Stomach (tissue), 9 donors: ENCODE results near the gene MYO18B. TPM values are rescaled to one million over a fixed set of nuclear protein-coding genes. Genes with fewer than 3 reads are reported as not detected.

Source experiments
- DNase-seq, 2 donors: peaks; one replicate each; pipeline versions ENCODE4 v3.0.0 to v3.0.0-alpha.2; 2013 to 2019
- H3K27ac ChIP-seq, 5 donors: fragments of 200-600 bp in 4 of 5; sonication (generic) in 4 of 5; one replicate each; pipeline ENCODE4 v1.5.1; 2013 to 2019; ENCODE audit warnings: mild to moderate bottlenecking in 1 of 5, moderate library complexity in 1 of 5
- H3K27me3 ChIP-seq, 3 donors: fragments of 200-600 bp; sonication (generic); one replicate each; pipeline ENCODE4 v1.5.1; 2017 to 2019; ENCODE audit warnings: mixed run types in 1 of 3
- H3K36me3 ChIP-seq, 4 donors: fragments of 200-600 bp; sonication (generic); 1 replicate in 3 of 4; 2 replicates in 1 of 4; pipeline ENCODE4 v1.5.1; 2016 to 2019
- H3K4me1 ChIP-seq, 4 donors: fragments of 200-600 bp; sonication (generic); one replicate each; pipeline ENCODE4 v1.5.1; 2016 to 2019
- H3K4me3 ChIP-seq, 4 donors: fragments of 200-600 bp; sonication (generic) in 3 of 4; one replicate each; pipeline ENCODE4 v1.5.1; 2016 to 2019; ENCODE audit warnings: mild to moderate bottlenecking in 1 of 4
- H3K9me3 ChIP-seq, 4 donors: fragments of 200-600 bp; sonication (generic); one replicate each; pipeline ENCODE4 v1.5.1; 2016 to 2019
- CTCF ChIP-seq, 7 experiments: fragments of 450-650 bp in 4 of 7; fragments of 200-600 bp in 3 of 7; sonication (generic) in 3 of 7; IDR thresholded peaks; one replicate each; pipeline ENCODE4 v1.5.1; 2016 to 2019; ENCODE audit warnings: antibody characterized with exemption in 7 of 7, control low read depth in 2 of 7, mild to moderate bottlenecking in 1 of 7
- EP300 ChIP-seq: sonication (generic); formaldehyde crosslinking; IDR thresholded peaks from one replicate; pipeline ENCODE4 v1.6.1; 2017; ENCODE audit warnings: antibody characterized with exemption
- POLR2A ChIP-seq, 4 donors: fragments of 450-650 bp; IDR thresholded peaks; one replicate each; pipeline ENCODE4 v1.6.1; 2016; ENCODE audit warnings: antibody characterized with exemption in 4 of 4, control low read depth in 2 of 4, mild to moderate bottlenecking in 1 of 4, moderate library complexity in 1 of 4
- POLR2AphosphoS5 ChIP-seq, 3 donors: sonication (generic); formaldehyde crosslinking; IDR thresholded peaks; one replicate each; pipeline ENCODE4 v1.6.1; 2016; ENCODE audit warnings: antibody characterized with exemption in 3 of 3
- WGBS, 5 donors: extraction: QIAGEN DNeasy Blood & Tissue Kit in 3 of 5; methylation state at CpG; one replicate each; pipeline versions ENCODE4 v1.1.5 to v1.1.7; 2013 to 2018; 5-methylcytosine and 5-hydroxymethylcytosine counted together
- intact Hi-C: fragments of 100-400 bp; cut with DNase I; formaldehyde crosslinking; loops from one replicate; pipeline ENCODE4 v1.15.1; 2023; ENCODE audit warnings: low total_unique reads
- polyA plus RNA-seq, 3 donors: library from polyadenylated mRNA; stranded (reverse); fragments of 200-250 nt; gene quantifications; one replicate each; pipeline ENCODE4 v1.2.3, GENCODE V29; 2013
- total RNA-seq, 5 donors: library from RNA; depleted of rRNA; stranded (reverse); fragments of >200 nt; gene quantifications; one replicate each; pipeline versions ENCODE4 v1.1.0 to v1.2.3, GENCODE V29; 2014 to 2016
- donor health status: healthy with polysubstance abuse.
- donor health status: Bipolar disorder and iron deficiency.
- donor health status: healthy.

The MYO18B gene
- total and polyA plus RNA-seq, 8 donors: 0.31 to 7.6 (median 0.92) TPM; not detected in 1

GRCh38 chr22:25888399-25889054 lies 146.5 kb downstream of the MYO18B start:
- no peaks in the 10 kb centered on the region for H3K36me3 ChIP-seq
- DNase-seq: no peak
- H3K27me3 ChIP-seq: peaks cover 0 to 33% (median 3%) of the 10 kb centered on the region in 3 donors
- TF ChIP-seq POLR2A (IDR thresholded peaks at IDR 0.05) (no peak), EP300 (no peak), CTCF (IDR thresholded peaks at IDR 0.05) (no peak), POLR2AphosphoS5 (IDR thresholded peaks at IDR 0.05) (no peak)
- no peaks in the 10 kb centered on the region for H3K9me3 ChIP-seq
- H3K4me1 ChIP-seq: no peaks in the 10 kb centered on the region
- H3K4me3 ChIP-seq: no peak overlapping the region
- intact Hi-C loops: no loop called here
- 60 to 81% (median 68%) methylated on average over 5 of the region's 5 CpGs for WGBS, 5 donors
- H3K27ac ChIP-seq: no peak overlapping the region

- WGBS, 5 donors: 77 to 86% (median 82%) methylated on average over 10 of the region's 10 CpGs
- H3K9me3 ChIP-seq: no peaks in the 10 kb centered on the region
- H3K4me1 ChIP-seq: no peaks in the 10 kb centered on the region
- no peak for DNase-seq
- H3K27me3 ChIP-seq: peaks cover 0 to 34% (median 3%) of the 10 kb centered on the region in 3 donors
- H3K36me3 ChIP-seq: no peaks in the 10 kb centered on the region
- TF ChIP-seq CTCF (IDR thresholded peaks at IDR 0.05): no peak
- TF ChIP-seq POLR2AphosphoS5 (IDR thresholded peaks at IDR 0.05): no peak
- no peak for TF ChIP-seq POLR2A (IDR thresholded peaks at IDR 0.05)
- TF ChIP-seq EP300: no peak
- H3K27ac ChIP-seq: no peak overlapping the region
- intact Hi-C loops: no loop called here
- no peak overlapping the region for H3K4me3 ChIP-seq
Measured at GRCh38 chr22:25890651-25891050, 148.7 kb downstream of the MYO18B start.

- peaks cover 0 to 5% (median 0%) of the 10 kb centered on the region in 4 donors for H3K9me3 ChIP-seq
- no peak for DNase-seq
- 49 to 64% (median 54%) methylated on average over 4 of the region's 4 CpGs for WGBS, 5 donors
- TF ChIP-seq CTCF (IDR thresholded peaks at IDR 0.05) (no peak), POLR2A (IDR thresholded peaks at IDR 0.05) (no peak), POLR2AphosphoS5 (IDR thresholded peaks at IDR 0.05) (no peak), EP300 (no peak)
- no peaks in the 10 kb centered on the region for H3K4me1 ChIP-seq
- no peak overlapping the region for H3K4me3 ChIP-seq
- intact Hi-C loops: no loop called here
- H3K36me3 ChIP-seq: no peaks in the 10 kb centered on the region
- peaks cover 0 to 16% (median 3%) of the 10 kb centered on the region in 3 donors for H3K27me3 ChIP-seq
- H3K27ac ChIP-seq: no peak overlapping the region
Measured at GRCh38 chr22:25892678-25893077, 150.7 kb downstream of the MYO18B start.

- 44 to 57% (median 49%) methylated on average over 3 of the region's 3 CpGs for WGBS, 5 donors
- H3K36me3 ChIP-seq: no peaks in the 10 kb centered on the region
- intact Hi-C loops: no loop called here
- no peak overlapping the region for H3K27ac ChIP-seq
- H3K27me3 ChIP-seq: peaks cover 0 to 9% (median 3%) of the 10 kb centered on the region in 3 donors
- no peaks in the 10 kb centered on the region for H3K4me1 ChIP-seq
- no peak for DNase-seq
- no peak overlapping the region for H3K4me3 ChIP-seq
- TF ChIP-seq EP300 (no peak), POLR2AphosphoS5 (IDR thresholded peaks at IDR 0.05) (no peak), POLR2A (IDR thresholded peaks at IDR 0.05) (no peak), CTCF (IDR thresholded peaks at IDR 0.05) (no peak)
- peaks cover 0 to 5% (median 0%) of the 10 kb centered on the region in 4 donors for H3K9me3 ChIP-seq
Measured at GRCh38 chr22:25895678-25896077, 153.7 kb downstream of the MYO18B start.
